Spleen (tissue), 7 donors: ENCODE data around the gene ELOB.

Experiments used
- CTCF ChIP-seq, 11 experiments: fragments of 200-600 bp in 7 of 11; fragments of 450-650 bp in 4 of 11; sonication (generic) in 4 of 11; IDR thresholded peaks in 8 of 11; conservative IDR thresholded peaks in 3 of 11; 1 replicate in 7 of 11; 2 replicates in 4 of 11; pipeline versions ENCODE4 v1.4.0 to v1.8.0; 2016 to 2021; ENCODE audit warnings: antibody characterized with exemption in 11 of 11, inconsistent platforms in 4 of 11, mild to moderate bottlenecking in 1 of 11
- POLR2A ChIP-seq, 3 donors: fragments of 450-650 bp; IDR thresholded peaks; one replicate each; pipeline ENCODE4 v1.5.1; 2017; ENCODE audit warnings: antibody characterized with exemption in 3 of 3, mild to moderate bottlenecking in 1 of 3
- POLR2AphosphoS5 ChIP-seq, 3 donors: sonication (generic); formaldehyde crosslinking; IDR thresholded peaks; one replicate each; pipeline ENCODE4 v1.5.1; 2017; ENCODE audit warnings: antibody characterized with exemption in 3 of 3
- donor health status: DM: no; HTN: no; CAD: no; lungs with moderate emphysema.
- donor health status: DM: no; HTN: no; CAD: no.
- donor health status: DM: no; HTN: no; CAD: no.

DNA sequence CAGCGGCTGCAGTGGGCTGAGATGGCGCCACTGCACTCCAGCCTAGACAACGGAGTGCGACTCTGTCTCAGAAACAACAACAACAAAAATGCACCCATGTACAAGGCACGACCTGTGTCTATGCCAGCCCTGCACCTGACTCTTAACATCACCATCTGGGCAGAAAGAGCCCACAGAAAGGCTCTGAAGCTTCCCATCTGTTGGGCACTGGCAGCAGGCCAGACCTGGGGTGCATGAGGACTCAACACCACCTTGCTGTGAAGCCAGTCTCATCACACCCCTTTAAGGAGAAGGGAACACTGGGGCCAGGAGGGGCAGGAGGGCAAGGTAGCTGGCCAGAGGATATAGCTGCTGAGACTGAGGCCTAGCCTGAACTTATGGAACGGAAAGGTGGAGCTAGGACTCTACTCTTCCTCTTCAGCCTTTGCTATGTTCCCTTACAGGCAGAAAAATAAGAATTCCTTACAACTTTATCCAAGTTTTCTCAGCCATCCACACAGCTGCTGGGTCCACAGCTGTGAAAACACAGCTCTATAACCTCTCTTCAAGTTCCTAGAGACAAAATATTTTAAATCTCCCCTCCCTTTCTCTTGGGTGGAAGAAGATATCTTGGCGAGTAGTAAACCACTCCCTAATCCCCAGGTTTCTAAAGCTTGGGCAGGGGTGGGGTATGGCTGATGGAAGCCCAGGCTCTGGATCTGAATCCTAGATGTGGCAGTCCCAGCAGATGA, 2.8 kb downstream of the ELOB start:
- no peak for TF ChIP-seq CTCF (IDR thresholded peaks at IDR 0.05 in 8 of 11, conservative IDR thresholded peaks at IDR 0.05 in 3 of 11)
- TF ChIP-seq POLR2A (IDR thresholded peaks at IDR 0.05), result no peak
- no peak for TF ChIP-seq POLR2AphosphoS5 (IDR thresholded peaks at IDR 0.05)
